Smooth muscle cell of the brain vasculature (primary cell): ENCODE measurements around the gene SLC16A10.
"Not testable (repeated sequence)": the region's sequence is repeated elsewhere in the genome, so short reads cannot be mapped to it uniquely, and the experiment has no call there.

ENCODE experiments used
- DNase-seq: peaks from one replicate; pipeline ENCODE4 v3.0.0-alpha.2; 2012; ENCODE audit warnings: low read depth, low spot score

SLC16A10 gene

GRCh38 chr6:111131018-111131417 lies 43.7 kb downstream of the SLC16A10 start:
- not testable (repeated sequence) for DNase-seq

GRCh38 chr6:111132669-111133068 lies 45.4 kb downstream of the SLC16A10 start:
- not testable (repeated sequence) for DNase-seq

GRCh38 chr6:111134236-111134869 lies 47.0 kb downstream of the SLC16A10 start:
- DNase-seq: not testable (repeated sequence)

GRCh38 chr6:111137489-111138093 lies 50.3 kb downstream of the SLC16A10 start:
- DNase-seq: not testable (repeated sequence)

GRCh38 chr6:111147440-111147839 lies 60.1 kb downstream of the SLC16A10 start:
- no peak for DNase-seq

GRCh38 chr6:111148110-111148509 lies 60.8 kb downstream of the SLC16A10 start:
- no peak for DNase-seq

GRCh38 chr6:111150577-111150976 lies 63.3 kb downstream of the SLC16A10 start:
- no peak for DNase-seq

GRCh38 chr6:111154981-111155380 lies 67.7 kb downstream of the SLC16A10 start:
- no peak for DNase-seq

- DNase-seq: no peak
Observed at GRCh38 chr6:111157412-111157811, 70.1 kb downstream of the SLC16A10 start.

- DNase-seq: no peak
Observed at GRCh38 chr6:111159633-111160032, 72.3 kb downstream of the SLC16A10 start.

- no peak for DNase-seq
Observed at GRCh38 chr6:111161650-111162049, 74.3 kb downstream of the SLC16A10 start.

GRCh38 chr6:111162504-111162903 lies 75.2 kb downstream of the SLC16A10 start:
- no peak for DNase-seq

- DNase-seq: no peak
Observed at GRCh38 chr6:111171577-111172400, 84.5 kb downstream of the SLC16A10 start.

GRCh38 chr6:111172563-111172962 lies 85.3 kb downstream of the SLC16A10 start:
- no peak for DNase-seq

- DNase-seq: no peak
Observed at GRCh38 chr6:111173341-111173740, 86.0 kb downstream of the SLC16A10 start.

- no peak for DNase-seq
Observed at GRCh38 chr6:111173946-111174345, 86.6 kb downstream of the SLC16A10 start.

- peak; percentile 40 for DNase-seq
Observed at GRCh38 chr6:111175109-111175508, 87.8 kb downstream of the SLC16A10 start.

- no peak for DNase-seq
Observed at GRCh38 chr6:111176038-111176759, 88.9 kb downstream of the SLC16A10 start.

- DNase-seq: no peak
Observed at GRCh38 chr6:111176760-111177099, 89.4 kb downstream of the SLC16A10 start.

GRCh38 chr6:111177131-111177530 lies 89.8 kb downstream of the SLC16A10 start:
- DNase-seq: no peak

- no peak for DNase-seq
Observed at GRCh38 chr6:111183702-111184517, 96.6 kb downstream of the SLC16A10 start.
